ENCODE data around the gene CELF1. TPM values are rescaled to one million over a fixed set of nuclear protein-coding genes. Genes with fewer than 3 reads are reported as not detected.

CELF1 gene
- total RNA-seq, 1 experiment from 2014 or later: 173 TPM

- H3K36me3 Mint-ChIP-seq (ENCODE audit: insufficient read depth, unreplicated experiment): peaks cover 51% of the 10 kb centered on the region
- DNase-seq (ENCODE audit: unreplicated experiment): no peak
- intact Hi-C loops (cut with micrococcal nuclease): no loop called here
- no TSS peak for BruUV-seq (replicated peaks)
- H3K4me1 Mint-ChIP-seq (ENCODE audit: insufficient read depth, unreplicated experiment): peaks cover 16% of the 10 kb centered on the region
- H3K27me3 Mint-ChIP-seq (ENCODE audit: insufficient read depth, unreplicated experiment): no peaks in the 10 kb centered on the region
- POLR2A ChIA-PET: no interaction called here
- no peak for TF ChIP-seq CTCF (IDR thresholded peaks at IDR 0.05; ENCODE audit: unreplicated experiment)
- H3K27ac Mint-ChIP-seq (ENCODE audit: low read depth, unreplicated experiment): no peak overlapping the region
- CTCF ChIA-PET: no interaction called here
- H3K4me3 Mint-ChIP-seq (ENCODE audit: unreplicated experiment): no peak overlapping the region
- H3K9me3 Mint-ChIP-seq (ENCODE audit: unreplicated experiment): no peaks in the 10 kb centered on the region
These were observed 30.9 kb upstream of the CELF1 start for GRCh38 chr11:47583844-47584243.

- H3K27me3 Mint-ChIP-seq (ENCODE audit: insufficient read depth, unreplicated experiment): no peaks in the 10 kb centered on the region
- ChIA-PET CTCF (interaction anchor here (0.6 to 3.4 kb wide), 7 partner anchors 11 to 378 kb away, joined by 3 to 9 read pairs (median 3); partner anchors contain the start of genes CELF1 and PTPMT1), POLR2A (interaction anchor here (0.5 to 4.7 kb wide), 18 partner anchors 10 to 344 kb away, joined by 3 to 48 read pairs (median 3); partner anchors contain the start of genes CELF1, PTPMT1 and SLC39A13)
- peaks cover 64% of the 10 kb centered on the region for H3K36me3 Mint-ChIP-seq (ENCODE audit: insufficient read depth, unreplicated experiment)
- intact Hi-C loops (cut with micrococcal nuclease): no loop called here
- H3K27ac Mint-ChIP-seq (ENCODE audit: low read depth, unreplicated experiment): peak within 1 kb of the TSS; percentile 93
- no peaks in the 10 kb centered on the region for H3K9me3 Mint-ChIP-seq (ENCODE audit: unreplicated experiment)
- H3K4me3 Mint-ChIP-seq (ENCODE audit: unreplicated experiment): peak within 1 kb of the TSS; percentile 93
- peaks cover 13% of the 10 kb centered on the region for H3K4me1 Mint-ChIP-seq (ENCODE audit: insufficient read depth, unreplicated experiment)
- peak; percentile 89 for DNase-seq (ENCODE audit: unreplicated experiment)
- BruUV-seq (replicated peaks): TSS peak; percentile 44
- no peak for TF ChIP-seq CTCF (IDR thresholded peaks at IDR 0.05; ENCODE audit: unreplicated experiment)
These were observed 25.9 kb upstream of the CELF1 start, which contains the start of the genes KBTBD4 and NDUFS3 for GRCh38 chr11:47578524-47579494. TSS of gene KBTBD4 (minus strand) at chr11:47578970. CDS start at chr11:47578951, 19 bp downstream. TSS of gene NDUFS3 (plus strand) at chr11:47579074. CDS start at chr11:47579092, 18 bp downstream.

GRCh38 chr11:47577460-47578041, 24.6 kb upstream of the CELF1 start:
- intact Hi-C loops (cut with micrococcal nuclease): no loop called here

More at GRCh38 chr11:47577460-47578041, 24.6 kb upstream of the CELF1 start:
- H3K36me3 Mint-ChIP-seq (ENCODE audit: insufficient read depth, unreplicated experiment): peaks cover 58% of the 10 kb centered on the region
- BruUV-seq (replicated peaks): no TSS peak
- peak overlapping the region; percentile 93 for H3K4me3 Mint-ChIP-seq (ENCODE audit: unreplicated experiment)
- no peaks in the 10 kb centered on the region for H3K27me3 Mint-ChIP-seq (ENCODE audit: insufficient read depth, unreplicated experiment)
- H3K4me1 Mint-ChIP-seq (ENCODE audit: insufficient read depth, unreplicated experiment): peaks cover 18% of the 10 kb centered on the region
- H3K27ac Mint-ChIP-seq (ENCODE audit: low read depth, unreplicated experiment): no peak overlapping the region
- no peak for DNase-seq (ENCODE audit: unreplicated experiment)
- POLR2A ChIA-PET: interaction anchor here (0.5 to 4.7 kb wide), 9 partner anchors 9 to 1455 kb away, joined by 3 to 48 read pairs (median 4); partner anchors contain the start of genes CELF1 and PTPMT1
- H3K9me3 Mint-ChIP-seq (ENCODE audit: unreplicated experiment): no peaks in the 10 kb centered on the region
- no peak for TF ChIP-seq CTCF (IDR thresholded peaks at IDR 0.05; ENCODE audit: unreplicated experiment)
- CTCF ChIA-PET: interaction anchor here (0.8 to 3.4 kb wide), 3 partner anchors 24 to 274 kb away, joined by 3 to 9 read pairs (median 4); partner anchors contain the start of gene CELF1

All from MCF 10A (cell line).